HepG2 (cell line): ENCODE measurements around the gene HLA-F. TPM values are rescaled to one million over a fixed set of nuclear protein-coding genes. Genes with fewer than 3 reads are reported as not detected.

Experiments
- ARNT ChIP-seq: fragments of 450-650 bp; IDR thresholded peaks from 2 replicates; pipeline ENCODE4 v1.6.1; 2017
- CBX5 ChIP-seq: sonication (generic); formaldehyde crosslinking; IDR thresholded peaks from 2 replicates; pipeline ENCODE4 v1.4.0; 2020; ENCODE audit warnings: missing genetic modification reagents, borderline replicate concordance
- CEBPG ChIP-seq: IDR thresholded peaks from 2 replicates; pipeline ENCODE4 v1.6.1; 2016
- DBP ChIP-seq: sonication (generic); formaldehyde crosslinking; IDR thresholded peaks from 2 replicates; pipeline ENCODE4 v1.4.0; 2020; ENCODE audit warnings: missing genetic modification reagents; ENCODE audit errors: not compliant biosample characterization
- FOXA1 ChIP-seq, 2 experiments: fragments of 450-650 bp in 1 of 2; sonication (generic) in 1 of 2; formaldehyde crosslinking in 1 of 2; IDR thresholded peaks; 2 replicates each; pipeline versions ENCODE4 v1.4.0 to v1.6.1; 2016 to 2020; ENCODE audit warnings: missing genetic modification reagents in 1 of 2
- KDM3A ChIP-seq: IDR thresholded peaks from 2 replicates; pipeline ENCODE4 v1.6.1; 2018; ENCODE audit warnings: low read depth, missing compliant biosample characterization
- NONO ChIP-seq, 2 experiments: fragments of 450-650 bp in 1 of 2; sonication (generic) in 1 of 2; formaldehyde crosslinking in 1 of 2; IDR thresholded peaks in 1 of 2; conservative IDR thresholded peaks in 1 of 2; 2 replicates each; pipeline versions ENCODE4 v1.6.1 to v1.8.0; 2017 to 2022; ENCODE audit warnings: mild to moderate bottlenecking in 1 of 2, missing genetic modification reagents in 1 of 2, moderate library complexity in 1 of 2
- NR2F1 ChIP-seq, 2 experiments: fragments of 450-650 bp in 1 of 2; formaldehyde crosslinking in 1 of 2; IDR thresholded peaks; 2 replicates each; pipeline versions ENCODE4 v1.5.0 to v1.6.1; 2016 to 2020; ENCODE audit warnings: mild to moderate bottlenecking in 1 of 2, missing compliant biosample characterization in 1 of 2, missing genetic modification reagents in 1 of 2, moderate library complexity in 1 of 2
- SAFB2 ChIP-seq: sonication (generic); formaldehyde crosslinking; IDR thresholded peaks from 2 replicates; pipeline ENCODE4 v1.5.1; 2020; ENCODE audit warnings: missing genetic modification reagents, low read depth, mild to moderate bottlenecking, borderline replicate concordance
- TBX3 ChIP-seq: fragments of 450-650 bp; IDR thresholded peaks from 2 replicates; pipeline ENCODE4 v1.6.1; 2017; ENCODE audit warnings: antibody characterized with exemption, mild to moderate bottlenecking, inconsistent platforms, borderline replicate concordance
- WIZ ChIP-seq: sonication (generic); formaldehyde crosslinking; IDR thresholded peaks from 2 replicates; pipeline ENCODE4 v1.5.1; 2020; ENCODE audit warnings: mild to moderate bottlenecking, missing genetic modification reagents
- ZNF180 ChIP-seq: sonication (generic); formaldehyde crosslinking; IDR thresholded peaks from 2 replicates; pipeline ENCODE4 v1.4.0; 2020; ENCODE audit warnings: low read depth, missing genetic modification reagents, borderline replicate concordance
- ZNF337 ChIP-seq: sonication (generic); formaldehyde crosslinking; IDR thresholded peaks from 2 replicates; pipeline ENCODE4 v1.5.1; 2020; ENCODE audit warnings: missing genetic modification reagents, low read depth, mild to moderate bottlenecking, borderline replicate concordance
- ZNF557 ChIP-seq: sonication (generic); formaldehyde crosslinking; IDR thresholded peaks from 2 replicates; pipeline ENCODE4 v1.4.0; 2020; ENCODE audit warnings: missing genetic modification reagents
- ZXDC ChIP-seq: sonication (generic); formaldehyde crosslinking; IDR thresholded peaks from 2 replicates; pipeline ENCODE4 v1.5.0; 2020; ENCODE audit warnings: mild to moderate bottlenecking, missing genetic modification reagents
- polyA plus RNA-seq, 8 experiments: library from polyadenylated mRNA; depleted of rRNA in 3 of 8; stranded (reverse) in 7 of 8; unstranded in 1 of 8; fragments of >200 nt; fragmentation: Illumina TruSeq in 4 of 8; extraction: Trizol in 4 of 8; gene quantifications; 2 replicates each; pipeline versions ENCODE4 v1.2.1 to v1.2.3, GENCODE V29; 2011 to 2016; ENCODE audit warnings: low read depth in 4 of 8, missing spikeins in 1 of 8, mixed read lengths in 1 of 8; ENCODE audit not compliant: insufficient read depth in 1 of 8
- total RNA-seq, 5 experiments: library from RNA; depleted of rRNA; stranded (reverse); fragments of >200 nt; fragmentation: Illumina TruSeq; extraction: Trizol; gene quantifications; 2 replicates each; pipeline ENCODE4 v1.2.3, GENCODE V29; 2016; ENCODE audit warnings: low read depth in 1 of 5
- TF ChIP-seq, protein P1 (sequence below): sonication (generic); formaldehyde crosslinking; IDR thresholded peaks from 2 replicates; pipeline ENCODE4 v1.5.1; 2020; ENCODE audit warnings: mild to moderate bottlenecking, missing genetic modification reagents, moderate library complexity
- TF ChIP-seq, protein P2 (sequence below): sonication (generic); formaldehyde crosslinking; IDR thresholded peaks from 2 replicates; pipeline ENCODE4 v1.4.0; 2020; ENCODE audit warnings: missing genetic modification reagents, borderline replicate concordance

Gene HLA-F
- total and polyA plus RNA-seq, 2 of the 13 experiments (the other 11 are each of a cell fraction or from before 2014, with no cell fraction given), result 6.0 to 6.1 TPM

DNA sequence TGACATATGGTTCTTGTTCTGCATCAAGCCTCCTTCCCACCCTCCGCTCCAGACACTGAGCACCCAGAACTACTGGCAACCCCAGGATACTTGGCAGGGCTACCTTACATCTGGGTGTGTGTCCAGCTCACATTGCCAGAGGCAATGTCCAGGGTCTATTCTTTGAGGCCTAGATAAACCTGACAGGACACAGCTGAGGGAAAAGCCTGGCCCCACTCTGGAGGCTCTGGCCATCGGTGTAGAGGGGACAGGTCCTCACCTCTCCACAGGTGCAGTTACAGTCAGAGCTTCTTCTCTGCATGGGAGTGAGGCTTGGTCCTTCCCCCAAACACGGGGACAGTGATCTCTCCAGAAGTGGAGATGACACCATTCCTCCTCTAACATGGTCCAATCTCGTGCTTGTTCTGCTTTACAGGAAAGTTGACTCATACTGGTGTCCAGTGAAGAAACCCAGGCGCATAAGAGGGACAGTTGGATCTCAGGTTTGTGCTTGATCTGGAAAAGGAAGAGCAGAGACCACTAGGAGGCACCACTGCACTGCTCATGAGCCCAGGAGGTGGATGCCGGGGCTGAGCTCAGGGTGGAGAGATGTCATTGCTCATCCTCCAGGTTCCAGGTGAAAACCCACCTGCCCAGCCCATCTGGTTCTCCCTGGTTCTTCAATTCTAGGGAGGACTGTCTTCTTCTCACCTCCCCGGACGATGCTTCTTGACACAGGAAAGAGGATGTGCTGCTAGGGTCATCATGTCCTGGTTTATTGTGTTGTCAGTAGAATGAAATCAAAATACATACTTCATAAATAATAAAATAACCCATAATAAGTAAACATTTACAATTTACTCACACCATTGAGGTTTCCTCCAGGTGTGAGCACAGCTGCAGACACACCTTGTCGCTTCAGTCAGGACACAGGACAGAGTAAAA lies 14.7 kb downstream of the HLA-F start (continued):
- TF ChIP-seq NONO (IDR thresholded peaks at IDR 0.05) (no peak), NONO (CRISPR knock-in tag; conservative IDR thresholded peaks at IDR 0.05) (0 out of 2 replicates have a peak, but pooled peaks have one; percentile 31), SAFB2 (no peak), ZNF337 (CRISPR knock-in tag) (no peak), ZXDC (CRISPR knock-in tag) (no peak), CBX5 (no peak), ZNF180 (CRISPR knock-in tag) (no peak), CEBPG (CRISPR knock-in tag) (no peak), FOXA1 (IDR thresholded peaks at IDR 0.05) (no peak), FOXA1 (CRISPR knock-in tag; IDR thresholded peaks at IDR 0.05) (no peak), ZNF557 (CRISPR knock-in tag) (no peak), NR2F1 (CRISPR knock-in tag; IDR thresholded peaks at IDR 0.05) (no peak), DBP (CRISPR knock-in tag) (no peak), ARNT (no peak), WIZ (CRISPR knock-in tag) (no peak), TBX3 (no peak), KDM3A (CRISPR knock-in tag) (0 out of 2 replicates have a peak, but pooled peaks have one; percentile 24)
- TF ChIP-seq, protein P1, sequence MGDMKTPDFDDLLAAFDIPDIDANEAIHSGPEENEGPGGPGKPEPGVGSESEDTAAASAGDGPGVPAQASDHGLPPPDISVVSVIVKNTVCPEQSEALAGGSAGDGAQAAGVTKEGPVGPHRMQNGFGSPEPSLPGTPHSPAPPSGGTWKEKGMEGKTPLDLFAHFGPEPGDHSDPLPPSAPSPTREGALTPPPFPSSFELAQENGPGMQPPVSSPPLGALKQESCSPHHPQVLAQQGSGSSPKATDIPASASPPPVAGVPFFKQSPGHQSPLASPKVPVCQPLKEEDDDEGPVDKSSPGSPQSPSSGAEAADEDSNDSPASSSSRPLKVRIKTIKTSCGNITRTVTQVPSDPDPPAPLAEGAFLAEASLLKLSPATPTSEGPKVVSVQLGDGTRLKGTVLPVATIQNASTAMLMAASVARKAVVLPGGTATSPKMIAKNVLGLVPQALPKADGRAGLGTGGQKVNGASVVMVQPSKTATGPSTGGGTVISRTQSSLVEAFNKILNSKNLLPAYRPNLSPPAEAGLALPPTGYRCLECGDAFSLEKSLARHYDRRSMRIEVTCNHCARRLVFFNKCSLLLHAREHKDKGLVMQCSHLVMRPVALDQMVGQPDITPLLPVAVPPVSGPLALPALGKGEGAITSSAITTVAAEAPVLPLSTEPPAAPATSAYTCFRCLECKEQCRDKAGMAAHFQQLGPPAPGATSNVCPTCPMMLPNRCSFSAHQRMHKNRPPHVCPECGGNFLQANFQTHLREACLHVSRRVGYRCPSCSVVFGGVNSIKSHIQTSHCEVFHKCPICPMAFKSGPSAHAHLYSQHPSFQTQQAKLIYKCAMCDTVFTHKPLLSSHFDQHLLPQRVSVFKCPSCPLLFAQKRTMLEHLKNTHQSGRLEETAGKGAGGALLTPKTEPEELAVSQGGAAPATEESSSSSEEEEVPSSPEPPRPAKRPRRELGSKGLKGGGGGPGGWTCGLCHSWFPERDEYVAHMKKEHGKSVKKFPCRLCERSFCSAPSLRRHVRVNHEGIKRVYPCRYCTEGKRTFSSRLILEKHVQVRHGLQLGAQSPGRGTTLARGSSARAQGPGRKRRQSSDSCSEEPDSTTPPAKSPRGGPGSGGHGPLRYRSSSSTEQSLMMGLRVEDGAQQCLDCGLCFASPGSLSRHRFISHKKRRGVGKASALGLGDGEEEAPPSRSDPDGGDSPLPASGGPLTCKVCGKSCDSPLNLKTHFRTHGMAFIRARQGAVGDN (CRISPR knock-in tag), result no peak
- TF ChIP-seq, protein P2, sequence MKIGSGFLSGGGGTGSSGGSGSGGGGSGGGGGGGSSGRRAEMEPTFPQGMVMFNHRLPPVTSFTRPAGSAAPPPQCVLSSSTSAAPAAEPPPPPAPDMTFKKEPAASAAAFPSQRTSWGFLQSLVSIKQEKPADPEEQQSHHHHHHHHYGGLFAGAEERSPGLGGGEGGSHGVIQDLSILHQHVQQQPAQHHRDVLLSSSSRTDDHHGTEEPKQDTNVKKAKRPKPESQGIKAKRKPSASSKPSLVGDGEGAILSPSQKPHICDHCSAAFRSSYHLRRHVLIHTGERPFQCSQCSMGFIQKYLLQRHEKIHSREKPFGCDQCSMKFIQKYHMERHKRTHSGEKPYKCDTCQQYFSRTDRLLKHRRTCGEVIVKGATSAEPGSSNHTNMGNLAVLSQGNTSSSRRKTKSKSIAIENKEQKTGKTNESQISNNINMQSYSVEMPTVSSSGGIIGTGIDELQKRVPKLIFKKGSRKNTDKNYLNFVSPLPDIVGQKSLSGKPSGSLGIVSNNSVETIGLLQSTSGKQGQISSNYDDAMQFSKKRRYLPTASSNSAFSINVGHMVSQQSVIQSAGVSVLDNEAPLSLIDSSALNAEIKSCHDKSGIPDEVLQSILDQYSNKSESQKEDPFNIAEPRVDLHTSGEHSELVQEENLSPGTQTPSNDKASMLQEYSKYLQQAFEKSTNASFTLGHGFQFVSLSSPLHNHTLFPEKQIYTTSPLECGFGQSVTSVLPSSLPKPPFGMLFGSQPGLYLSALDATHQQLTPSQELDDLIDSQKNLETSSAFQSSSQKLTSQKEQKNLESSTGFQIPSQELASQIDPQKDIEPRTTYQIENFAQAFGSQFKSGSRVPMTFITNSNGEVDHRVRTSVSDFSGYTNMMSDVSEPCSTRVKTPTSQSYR (CRISPR knock-in tag), result no peak
